ENCODE data around the gene SUMO3.
"Not testable (repeated sequence)": the region's sequence is repeated elsewhere in the genome, so short reads cannot be mapped to it uniquely, and the experiment has no call there.

Gene SUMO3

DNA sequence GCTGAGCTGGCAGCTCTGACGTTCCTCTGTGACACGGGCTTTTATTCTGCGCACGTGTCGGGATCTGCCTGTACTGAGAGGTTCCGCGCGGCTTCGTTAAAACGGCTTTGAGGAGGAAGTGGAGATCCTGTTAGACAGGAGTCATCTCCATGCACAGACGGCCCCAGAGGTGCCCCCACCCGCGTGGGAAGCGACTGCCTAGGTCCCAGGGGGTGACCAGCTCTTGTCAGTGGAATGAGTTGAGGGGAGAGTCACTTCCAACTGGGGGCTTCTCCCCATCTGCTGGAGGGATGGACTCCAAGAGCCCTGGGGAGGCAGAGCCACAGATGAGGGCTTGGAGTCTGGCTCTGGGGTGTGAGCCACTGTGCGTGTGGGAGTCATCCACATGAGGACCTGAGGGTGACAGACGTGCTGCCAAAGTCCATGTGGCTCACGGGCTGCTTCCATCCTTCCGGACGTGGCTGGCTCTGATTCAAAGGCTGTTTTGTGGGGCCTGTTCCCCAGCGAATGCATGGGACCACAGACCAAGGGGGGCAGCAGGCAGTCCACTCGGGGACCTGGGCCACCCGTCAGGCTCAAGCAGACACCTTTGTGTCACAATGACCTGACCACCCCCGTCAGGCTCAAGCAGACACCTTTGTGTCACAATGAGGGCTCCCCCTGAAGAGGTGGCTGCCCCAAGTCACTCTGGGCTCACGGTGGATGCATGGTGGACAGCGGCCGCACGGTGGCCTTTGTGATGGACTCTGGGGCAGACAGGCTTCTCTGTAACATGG lies 28.8 kb upstream of the SUMO3 start:
- DNase-seq: peak; percentile 71

DNA sequence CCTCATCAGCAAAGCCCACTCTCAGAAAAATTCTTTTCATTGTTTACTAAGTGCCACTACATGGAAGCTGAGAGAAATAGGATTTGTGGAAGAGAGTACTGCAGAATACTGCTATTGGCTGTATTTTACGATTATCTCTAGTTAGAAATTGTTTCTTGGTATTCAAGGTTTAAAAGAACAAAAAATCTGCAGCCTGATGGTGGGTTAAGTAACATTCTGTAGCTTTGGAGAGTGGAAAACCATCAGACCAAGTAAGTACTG lies 28.3 kb upstream of the SUMO3 start:
- no peak for DNase-seq

DNA sequence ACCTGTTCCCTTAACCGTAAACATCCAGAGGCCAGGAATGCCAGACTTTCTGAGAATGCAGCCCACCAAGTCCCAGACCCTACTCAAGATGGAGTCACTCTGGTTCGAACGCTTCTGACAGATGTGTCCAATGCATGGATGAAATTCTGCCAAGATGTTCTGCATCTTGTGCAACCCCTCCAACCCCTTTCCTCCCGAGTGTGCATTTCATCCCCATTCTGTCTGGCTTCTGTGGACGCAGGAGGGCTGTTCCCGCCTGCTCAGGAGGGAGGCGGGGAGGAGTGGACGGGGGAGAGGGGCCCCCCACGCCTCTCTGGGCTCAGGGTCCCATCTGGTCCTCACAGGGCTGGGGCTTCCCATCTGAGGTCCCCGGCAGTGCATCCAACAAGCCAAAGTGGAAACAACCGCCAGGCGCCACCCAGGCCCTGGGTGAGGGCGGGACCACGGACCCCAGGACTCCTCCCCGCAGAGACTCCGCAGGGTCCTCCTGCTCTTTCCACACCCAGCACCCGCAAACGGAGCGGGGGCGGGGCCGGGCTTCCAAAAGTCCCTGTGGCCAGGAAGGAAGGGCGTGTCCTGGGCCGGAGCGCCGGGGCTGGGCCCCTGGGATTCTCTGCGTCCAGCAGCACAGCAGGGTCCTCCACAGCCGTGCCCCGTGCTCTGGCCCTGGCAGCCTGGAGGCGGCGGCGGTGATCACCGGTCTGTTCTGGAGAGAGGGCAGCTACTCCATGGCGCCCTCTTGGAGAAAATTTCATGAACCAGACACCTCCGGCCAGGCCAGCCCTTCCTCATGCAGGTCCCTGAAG lies 27.8 kb upstream of the SUMO3 start:
- peak; percentile 79 for DNase-seq

DNA sequence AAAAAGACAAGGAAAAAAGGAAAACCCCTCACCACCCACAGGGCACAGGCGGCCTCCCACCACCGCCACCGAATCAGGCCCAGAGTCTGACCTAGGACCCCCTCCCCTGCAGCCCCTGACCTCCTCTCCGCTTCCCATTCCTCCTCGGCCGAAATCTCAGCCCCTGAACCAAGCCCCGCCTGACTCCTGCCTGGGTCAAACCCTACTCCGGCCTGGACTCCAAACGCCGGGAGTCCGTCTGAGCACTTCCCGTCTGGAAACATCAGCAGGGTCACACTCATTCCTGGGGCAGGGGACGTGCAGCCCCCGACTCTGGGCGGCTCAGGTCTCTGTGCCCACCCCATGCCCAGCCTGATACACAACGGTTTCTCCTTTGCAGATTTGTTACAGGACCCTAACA lies 26.4 kb upstream of the SUMO3 start:
- DNase-seq: no peak

DNA sequence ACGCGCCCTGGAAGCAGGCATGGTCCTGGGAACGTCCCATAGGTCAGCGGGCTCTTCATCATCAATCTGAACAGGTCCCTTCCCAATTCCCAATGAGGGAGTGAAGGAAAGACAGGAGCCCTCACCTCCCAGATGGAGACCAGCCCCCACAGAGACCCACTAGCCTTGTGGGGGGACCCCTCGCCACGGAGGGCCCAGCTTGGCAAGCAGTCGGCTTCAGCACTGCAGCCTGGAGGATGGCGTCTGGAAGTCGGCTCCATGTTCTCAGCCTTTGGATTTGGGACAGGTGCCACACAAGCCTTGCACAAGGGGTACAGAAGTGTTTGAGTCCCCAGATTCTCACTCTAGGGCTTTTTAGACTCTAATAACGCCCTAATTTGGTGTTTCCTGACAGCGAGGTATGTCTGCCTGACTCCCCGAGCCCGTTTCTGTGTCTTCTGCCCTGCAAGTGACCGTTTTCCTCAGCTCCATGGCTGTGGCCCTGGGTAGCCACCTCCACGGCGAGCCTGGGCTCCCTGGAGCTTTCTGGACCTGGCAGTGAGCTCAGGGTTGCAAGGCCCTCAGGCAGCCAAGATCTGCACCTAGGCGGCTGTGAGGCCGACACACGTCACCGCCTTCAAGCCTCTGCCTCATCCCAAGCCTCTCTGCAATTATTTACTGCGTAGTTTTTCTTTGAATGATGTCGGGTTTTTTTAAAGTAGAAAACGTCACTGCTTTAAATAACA lies 25.0 kb upstream of the SUMO3 start:
- DNase-seq: no peak

DNA sequence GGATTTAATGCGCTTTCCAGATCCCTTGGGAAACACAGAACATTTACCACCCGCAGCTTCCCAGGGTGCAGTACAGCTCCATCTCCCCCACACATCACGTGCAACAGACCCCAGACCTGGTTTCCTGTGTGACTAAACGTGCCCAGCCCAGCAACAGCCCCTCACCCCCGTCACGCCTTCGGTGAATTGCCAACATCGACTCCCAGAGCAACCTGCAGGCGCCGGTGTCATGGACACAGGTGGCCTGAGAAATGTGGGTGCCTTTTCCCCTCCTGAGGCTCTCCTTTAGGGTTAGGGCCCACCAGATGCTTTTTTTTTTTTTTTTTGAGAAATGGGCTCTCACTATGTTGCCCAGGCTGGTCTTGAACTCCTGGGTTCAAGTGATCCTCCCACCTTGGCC lies 24.2 kb upstream of the SUMO3 start:
- DNase-seq: no peak

DNA sequence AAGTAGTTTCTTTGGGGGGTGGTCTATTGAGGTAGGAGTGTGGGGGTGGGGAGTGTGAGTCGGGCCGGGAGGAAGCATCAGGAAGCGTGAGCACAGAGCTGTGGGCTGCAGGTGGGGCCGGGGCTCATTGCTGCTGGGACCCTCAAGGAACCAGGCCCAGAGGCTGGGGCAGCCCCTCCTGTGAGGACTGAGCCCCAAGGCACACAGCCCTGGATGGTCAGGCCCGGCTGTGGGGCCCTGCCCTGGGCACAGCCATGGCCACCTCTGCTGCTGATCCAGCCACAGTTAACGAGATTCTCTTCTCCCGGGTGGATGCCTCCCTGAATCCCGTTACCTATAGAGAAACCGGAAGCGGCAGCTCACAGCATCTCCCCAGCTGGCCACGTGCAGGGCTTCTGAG lies 22.9 kb upstream of the SUMO3 start:
- DNase-seq: no peak

DNA sequence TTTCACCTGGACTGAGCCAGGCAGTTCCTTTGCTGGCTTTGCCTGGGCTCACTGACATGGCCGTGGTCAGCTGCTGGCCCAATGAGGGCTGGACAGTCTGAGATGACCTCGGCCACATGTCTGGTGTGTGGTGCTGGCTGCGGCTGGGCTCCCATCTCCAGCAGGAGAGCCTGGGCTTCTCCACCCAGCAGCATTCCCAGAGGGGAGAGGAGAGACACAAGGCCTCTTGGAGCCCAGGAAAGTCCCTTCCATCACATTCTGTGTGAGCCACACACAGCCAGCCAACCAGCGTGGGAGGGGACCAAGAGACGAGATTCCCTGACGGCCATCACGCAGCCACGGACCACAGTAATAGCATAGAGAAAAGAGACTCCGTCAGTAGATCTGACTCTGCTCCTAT lies 21.1 kb upstream of the SUMO3 start:
- DNase-seq: no peak

DNA sequence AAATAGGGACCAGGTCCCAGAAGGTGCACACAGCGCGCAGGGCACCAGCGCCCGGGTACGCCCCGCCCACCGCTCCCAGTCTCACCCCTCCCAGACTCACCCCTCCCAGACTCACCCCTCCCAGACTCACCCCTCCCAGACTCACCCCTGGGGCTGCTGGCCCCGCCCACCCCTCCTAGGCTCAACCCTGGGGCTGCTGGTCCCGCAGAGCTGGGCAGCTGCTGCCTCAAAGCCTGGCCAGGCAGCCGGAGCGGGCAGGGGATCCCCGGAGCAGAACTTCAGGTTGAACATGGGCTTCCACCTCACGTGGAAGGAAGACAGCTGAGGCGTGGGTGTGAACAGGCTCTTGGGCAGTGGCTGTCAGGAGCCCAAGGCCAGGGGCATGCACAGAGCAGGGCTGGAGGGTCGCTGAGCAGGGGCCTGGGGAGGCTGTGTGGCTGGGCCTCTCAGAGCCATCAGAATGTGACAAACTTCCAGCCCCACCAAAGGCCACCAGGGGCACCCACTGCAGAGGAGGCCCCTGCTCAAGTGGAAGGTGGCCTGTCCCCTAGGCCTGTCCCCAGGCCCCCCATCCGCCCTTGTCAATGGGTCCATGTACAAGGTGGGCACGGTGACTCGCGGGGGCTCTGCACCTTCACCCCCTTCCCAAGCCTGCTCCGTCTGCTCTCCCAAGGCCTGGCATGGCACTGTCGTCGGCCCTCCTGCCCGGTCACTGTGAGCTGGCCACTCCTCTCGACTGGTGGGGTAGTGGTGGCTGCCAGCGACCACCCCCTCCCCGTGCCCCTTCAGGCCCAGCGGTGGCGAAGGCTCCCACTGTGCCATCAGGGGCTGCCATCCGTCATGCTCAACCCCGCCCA lies 20.4 kb upstream of the SUMO3 start:
- no peak for DNase-seq

DNA sequence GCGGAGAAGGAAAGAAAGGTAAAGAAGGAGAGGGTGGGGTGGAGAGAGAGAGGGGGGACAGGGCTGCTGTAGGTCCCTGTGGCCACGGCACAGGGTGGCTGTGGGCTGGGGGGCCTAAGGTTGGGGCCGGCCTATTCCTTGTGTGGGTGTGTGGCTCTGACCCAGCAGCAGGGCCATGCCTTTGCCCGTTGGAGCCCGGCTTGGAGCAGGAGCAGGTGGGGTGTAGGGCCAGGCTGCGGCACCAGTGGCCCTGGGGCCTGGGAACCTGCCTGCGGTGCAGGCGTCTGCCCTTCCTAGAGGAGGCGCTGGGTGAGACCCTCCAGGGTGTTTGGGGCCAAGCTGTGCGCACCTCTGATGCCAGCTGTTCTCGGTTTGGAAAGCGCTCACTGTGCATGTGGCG lies 19.7 kb upstream of the SUMO3 start:
- DNase-seq: no peak

DNA sequence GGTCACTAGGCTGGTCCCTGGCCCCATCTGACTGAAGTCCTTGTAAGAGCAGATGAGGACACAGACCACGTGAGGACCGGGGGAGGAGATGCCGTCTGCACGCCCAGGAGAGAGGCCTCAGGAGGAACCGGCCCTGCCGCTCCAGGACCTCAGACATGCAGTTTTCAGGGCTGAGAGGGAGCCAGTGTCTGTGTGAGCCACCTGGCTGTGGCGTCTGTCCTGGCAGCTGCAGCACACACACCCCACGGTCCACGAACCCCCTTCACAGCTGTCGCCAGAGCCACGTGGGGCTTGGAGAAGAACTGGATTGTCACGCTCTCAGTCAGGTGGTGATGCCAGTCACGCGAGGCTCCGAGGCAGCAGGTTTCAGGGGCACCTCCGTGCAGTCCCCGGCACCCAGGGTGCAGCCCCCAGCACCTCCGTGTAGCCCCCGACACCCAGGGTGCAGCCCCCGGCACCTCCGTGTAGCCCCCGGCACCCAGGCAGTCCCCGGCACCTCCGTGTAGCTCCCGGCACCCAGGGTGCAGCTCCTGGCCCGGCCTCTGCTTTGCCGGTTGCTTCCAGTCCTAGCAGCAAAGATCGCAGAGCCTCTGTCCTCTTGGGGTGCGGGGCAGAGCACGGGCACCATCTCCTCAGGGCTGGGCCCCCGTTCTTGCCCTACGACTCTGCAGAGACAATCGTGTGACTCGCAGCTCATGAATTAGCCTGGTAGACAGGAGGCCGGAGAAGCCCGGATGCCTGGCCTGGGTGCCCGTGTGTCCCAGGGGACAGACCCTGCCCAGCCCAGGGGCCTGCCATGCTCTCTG lies 19.0 kb upstream of the SUMO3 start:
- DNase-seq: no peak

DNA sequence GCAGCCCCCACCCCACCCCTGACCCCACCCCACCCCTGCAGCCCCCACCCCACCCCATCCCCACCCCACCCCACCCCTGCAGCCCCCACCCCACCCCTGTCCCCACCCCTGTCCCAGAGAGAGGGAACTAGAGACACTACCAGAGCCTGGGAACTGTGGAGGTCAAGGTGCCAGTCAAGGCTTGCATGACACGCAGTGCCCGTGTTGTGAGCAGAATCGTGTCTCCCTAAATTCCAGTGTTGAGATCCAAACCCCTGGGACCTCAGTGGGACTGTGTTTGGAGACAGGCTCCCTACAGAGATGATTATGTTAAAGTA lies 18.4 kb upstream of the SUMO3 start:
- DNase-seq: no peak

DNA sequence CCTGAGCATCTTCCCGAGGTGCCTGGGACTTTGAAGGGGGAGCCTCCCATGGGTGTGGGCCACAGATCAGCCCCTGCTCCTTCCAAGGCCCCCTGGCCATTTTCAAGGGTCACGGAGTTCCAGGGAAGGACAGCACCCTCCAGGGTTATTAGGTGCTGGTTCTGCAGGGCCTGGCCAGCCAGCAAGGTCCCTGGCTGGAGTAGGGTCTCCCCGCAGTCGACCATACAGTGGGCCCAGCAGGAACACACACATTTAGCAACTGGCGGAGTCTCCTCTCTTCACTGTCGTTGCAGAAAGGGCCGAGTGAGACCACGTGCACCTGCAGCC lies 17.7 kb upstream of the SUMO3 start:
- no peak for DNase-seq

DNA sequence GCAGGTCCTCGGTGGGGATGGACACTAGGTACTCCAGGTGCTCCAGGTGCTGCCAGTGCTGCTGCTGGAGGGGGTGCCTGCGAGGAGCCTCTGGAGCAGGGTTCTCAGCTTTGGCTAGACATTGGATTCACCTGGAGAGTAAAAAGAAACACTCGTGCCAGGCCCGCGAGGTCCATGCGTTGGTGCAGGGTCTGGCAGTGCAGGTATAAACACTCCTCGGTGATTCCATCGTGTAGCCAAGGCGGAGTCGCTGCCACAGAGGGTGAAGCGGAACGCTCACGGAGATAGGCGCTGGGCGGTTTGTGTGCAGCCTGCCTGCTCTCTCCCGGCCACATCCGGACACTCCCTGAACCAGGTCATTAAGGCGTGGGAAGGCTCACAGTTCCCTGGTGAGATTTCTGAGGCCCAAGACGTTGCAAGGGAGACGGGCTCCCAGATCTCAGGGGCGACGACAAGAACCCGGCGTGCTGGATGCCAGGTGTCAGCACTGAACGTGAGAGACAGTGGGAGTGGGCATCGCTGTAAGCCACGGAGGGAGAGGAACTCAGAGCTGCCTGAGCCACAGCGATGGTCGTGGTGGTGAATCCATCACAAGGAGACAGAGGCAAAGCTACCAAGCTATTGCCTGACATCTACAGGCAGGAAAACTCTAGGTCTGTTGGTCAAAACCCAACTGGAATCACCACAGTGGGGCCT lies 17.2 kb upstream of the SUMO3 start:
- no peak for DNase-seq

DNA sequence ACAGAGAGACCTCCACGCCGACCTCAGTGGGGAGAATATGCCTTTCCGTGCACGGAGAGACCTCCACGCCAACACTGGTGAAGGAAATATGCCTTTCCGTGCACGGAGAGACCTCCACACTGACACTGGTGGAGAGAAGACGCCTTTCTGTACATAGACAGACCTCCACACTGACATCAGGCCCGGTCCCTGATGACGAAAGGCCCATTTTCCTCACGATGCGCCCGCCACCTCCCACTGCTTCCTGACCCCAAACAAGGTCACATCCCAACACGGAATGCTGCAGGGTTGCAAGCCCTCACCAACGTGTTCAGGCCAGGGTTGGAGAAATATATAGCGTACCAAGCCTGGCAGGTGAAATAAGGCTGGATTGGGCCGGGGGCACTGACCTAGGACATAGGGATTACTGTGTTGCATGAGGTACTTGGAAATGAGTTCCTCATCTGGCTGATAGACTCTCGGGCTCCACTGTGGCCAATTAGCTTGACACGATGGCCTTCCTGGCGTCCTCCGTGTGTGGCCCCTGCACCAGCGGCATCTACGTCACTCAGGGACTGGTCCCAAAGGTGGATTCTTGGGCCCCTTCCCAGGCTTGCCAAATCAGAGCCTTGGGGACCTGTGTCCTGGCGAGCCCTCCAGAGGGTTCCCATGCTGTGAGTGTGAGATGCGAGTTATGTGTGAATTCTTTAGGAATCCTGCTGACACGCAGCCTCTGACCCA lies 16.5 kb upstream of the SUMO3 start:
- no peak for DNase-seq

DNA sequence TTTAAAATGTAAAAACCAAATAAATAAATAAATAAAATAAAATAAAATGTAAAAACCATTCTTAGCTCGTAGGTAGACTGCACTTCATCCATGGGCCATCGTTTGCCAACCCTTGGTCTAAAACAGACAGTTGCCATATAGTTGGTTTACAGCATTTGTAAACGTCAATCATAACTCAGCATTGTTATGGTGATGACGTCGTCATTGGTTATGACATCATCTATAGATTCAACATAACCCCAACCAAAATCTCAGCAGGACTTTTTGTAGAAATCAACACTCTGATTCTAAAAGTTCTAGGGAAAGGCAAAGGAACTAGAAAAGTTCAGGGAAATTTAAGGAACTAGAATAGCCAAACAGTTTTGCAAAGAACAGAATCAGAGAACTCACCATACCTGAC lies 15.8 kb upstream of the SUMO3 start:
- no peak for DNase-seq

DNA sequence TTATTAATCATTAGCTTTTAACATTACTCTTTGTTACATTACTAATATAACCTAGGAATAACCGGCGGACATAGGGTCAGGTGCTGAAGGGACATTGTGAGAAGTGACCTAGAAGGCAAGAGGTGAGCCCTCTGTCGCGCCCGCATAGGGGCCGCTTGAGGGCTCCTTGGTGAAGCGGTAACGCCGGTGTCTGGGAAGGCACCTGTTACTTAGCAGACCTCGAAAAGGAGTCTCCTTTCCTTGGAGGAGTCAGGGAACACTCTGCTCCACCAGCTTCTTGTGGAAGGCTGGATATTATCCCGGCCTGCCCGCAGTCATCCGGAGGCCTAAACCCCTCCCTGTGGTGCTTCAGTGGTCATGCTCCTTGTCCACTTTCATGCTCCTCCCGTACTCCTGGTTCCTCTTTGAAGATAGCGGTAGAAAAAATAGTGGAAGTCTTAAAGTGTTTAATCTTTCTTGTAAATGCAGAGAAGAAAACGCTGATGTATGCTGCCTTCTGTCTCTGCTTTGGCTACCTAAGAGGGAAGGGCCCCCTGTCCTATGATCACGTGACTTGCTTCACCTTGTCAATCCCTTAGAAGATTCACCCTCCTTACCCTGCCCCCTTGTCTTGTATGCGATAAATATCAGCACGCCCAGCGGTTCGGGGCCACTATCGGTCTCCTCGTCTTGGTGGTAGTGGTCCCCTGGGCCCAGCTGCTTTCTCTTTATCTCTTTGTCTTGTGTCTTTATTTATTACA lies 14.8 kb upstream of the SUMO3 start:
- DNase-seq: not testable (repeated sequence)

DNA sequence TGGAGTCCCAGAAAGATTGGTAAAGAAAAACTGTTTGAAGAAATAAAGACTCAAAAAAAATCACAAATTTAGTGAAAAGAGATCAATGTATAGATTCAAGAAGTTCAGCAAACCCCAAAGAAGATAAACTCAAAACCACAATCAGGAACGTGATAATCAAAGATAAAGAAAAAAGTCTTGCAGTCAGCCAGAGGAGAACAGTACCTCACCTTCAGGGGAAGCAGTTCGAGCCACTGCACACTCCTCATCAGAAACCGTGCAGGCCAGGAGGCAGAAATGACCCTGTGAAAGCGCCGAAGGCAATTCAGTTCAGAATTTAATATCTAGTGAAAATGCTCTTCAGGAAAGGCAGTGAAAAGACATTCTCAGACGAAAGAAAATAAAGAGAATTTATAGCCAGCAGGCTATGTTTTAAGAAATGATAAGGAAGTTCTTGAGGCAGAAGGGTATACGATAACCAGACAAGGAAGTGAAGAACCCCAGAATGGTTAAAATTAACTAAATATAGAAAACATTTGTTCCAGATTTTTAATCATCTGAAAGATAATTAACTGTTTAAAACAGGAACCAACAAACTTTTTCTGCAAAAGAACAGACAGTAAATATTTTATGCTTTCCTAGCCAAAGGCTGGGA lies 13.5 kb upstream of the SUMO3 start:
- DNase-seq: no peak

DNA sequence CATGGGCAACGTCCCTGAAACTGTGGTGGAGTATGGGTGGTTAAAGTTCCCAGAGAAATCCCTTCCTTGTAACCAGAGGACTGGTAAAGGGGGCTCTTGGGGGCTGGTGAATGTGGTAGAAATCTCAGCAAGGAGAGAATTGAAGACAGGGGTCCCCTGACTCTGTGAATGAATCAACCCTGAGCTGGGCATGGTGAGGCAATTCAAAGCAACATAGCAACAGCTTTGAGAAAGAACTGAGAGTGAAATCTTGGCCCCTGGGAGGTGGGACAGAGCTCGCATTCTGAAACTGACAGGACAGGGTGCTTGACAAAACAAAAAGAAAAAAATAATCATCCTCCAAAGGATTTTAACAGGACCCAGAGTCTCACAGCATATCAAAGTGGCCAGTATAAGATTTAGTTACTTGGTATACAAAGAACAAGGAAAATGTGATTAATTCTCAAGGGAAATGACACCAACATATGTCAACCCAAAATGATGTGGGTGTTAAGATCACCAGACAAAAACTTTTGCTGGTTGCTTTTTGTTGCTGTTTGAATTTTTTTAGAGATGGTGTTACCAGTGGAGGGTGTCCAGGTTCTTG lies 11.7 kb upstream of the SUMO3 start:
- DNase-seq: peak; percentile 39

All from activated CD4-positive, alpha-beta T cell treated with anti-CD3 and anti-CD28 coated beads for 48 hours (primary cell).